DND-41 (cell line): ENCODE results near the gene CCDC102B.
"Not testable (repeated sequence)": the region's sequence is repeated elsewhere in the genome, so short reads cannot be mapped to it uniquely, and the experiment has no call there.

ENCODE experiments used
- ATAC-seq: fragments of 200-7000 bp; cut with Tn5 transposase; 3 replicates; pipeline ENCODE4 v1.9.1; 2021; ENCODE audit warnings: low read depth; ENCODE audit not compliant: insufficient read depth
- DNase-seq: peaks from one replicate; pipeline ENCODE4 v3.0.0-alpha.2; 2020
- H2AFZ ChIP-seq: 2 replicates; pipeline ENCODE4 v1.6.0; 2012; ENCODE audit warnings: low read depth, low read length
- H3K27ac ChIP-seq: 2 replicates; pipeline ENCODE4 v1.5.1; 2012; ENCODE audit warnings: low read length, inconsistent platforms
- H3K27me3 ChIP-seq: fragments of 200-600 bp; sonication (generic); 2 replicates; pipeline ENCODE4 v1.6.0; 2012; ENCODE audit warnings: low read length, mild to moderate bottlenecking, inconsistent platforms; ENCODE audit not compliant: insufficient read depth, poor library complexity
- H3K36me3 ChIP-seq: 2 replicates; pipeline ENCODE4 v1.5.1; 2012; ENCODE audit warnings: low read length, inconsistent platforms; ENCODE audit not compliant: insufficient read depth
- H3K4me1 ChIP-seq: 2 replicates; pipeline ENCODE4 v1.5.1; 2012; ENCODE audit warnings: mild to moderate bottlenecking, low read length; ENCODE audit not compliant: insufficient read depth
- H3K4me2 ChIP-seq: 2 replicates; pipeline ENCODE4 v1.6.0; 2012; ENCODE audit warnings: mild to moderate bottlenecking, moderate library complexity, low read length, inconsistent platforms; ENCODE audit not compliant: insufficient read depth
- H3K4me3 ChIP-seq, 2 experiments: fragments of 200-600 bp in 1 of 2; shearing (Covaris generic) in 1 of 2; 2 replicates each; pipeline ENCODE4 v1.5.1; 2012 to 2016; ENCODE audit warnings: inconsistent platforms in 2 of 2, low read length in 2 of 2, mild to moderate bottlenecking in 2 of 2, low read depth in 1 of 2, moderate library complexity in 1 of 2
- H3K79me2 ChIP-seq: 2 replicates; pipeline ENCODE4 v1.6.0; 2012; ENCODE audit warnings: low read length, inconsistent platforms; ENCODE audit not compliant: insufficient read depth
- H3K9ac ChIP-seq: 2 replicates; pipeline ENCODE4 v1.6.0; 2012; ENCODE audit warnings: low read depth, mild to moderate bottlenecking, inconsistent platforms, low read length, moderate library complexity
- H3K9me3 ChIP-seq: 2 replicates; pipeline ENCODE4 v1.5.1; 2012; ENCODE audit warnings: low read length, moderate library complexity, mild to moderate bottlenecking, inconsistent platforms; ENCODE audit not compliant: insufficient read depth, severe bottlenecking
- H4K20me1 ChIP-seq: 2 replicates; pipeline ENCODE4 v1.6.0; 2012; ENCODE audit warnings: low read length; ENCODE audit not compliant: insufficient read depth
- CTCF ChIP-seq: IDR thresholded peaks from 2 replicates; pipeline ENCODE4 v1.5.1; 2012; ENCODE audit warnings: borderline replicate concordance, low read length, moderate library complexity, mild to moderate bottlenecking; ENCODE audit not compliant: poor library complexity, severe bottlenecking; ENCODE audit errors: extremely low read depth
- EZH2 ChIP-seq: IDR thresholded peaks from 3 replicates; pipeline ENCODE4 v1.6.1; 2012; ENCODE audit warnings: borderline replicate concordance, low read depth, mild to moderate bottlenecking, moderate library complexity, low read length, inconsistent platforms; ENCODE audit not compliant: severe bottlenecking

CCDC102B gene

GRCh38 chr18:69002233-69002632, 204.4 kb downstream of the CCDC102B start:
- Histone ChIP-seq H3K9me3 (no peaks in the 10 kb centered on the region), H3K79me2 (no peaks in the 10 kb centered on the region)
- ATAC-seq: no peak

DNA sequence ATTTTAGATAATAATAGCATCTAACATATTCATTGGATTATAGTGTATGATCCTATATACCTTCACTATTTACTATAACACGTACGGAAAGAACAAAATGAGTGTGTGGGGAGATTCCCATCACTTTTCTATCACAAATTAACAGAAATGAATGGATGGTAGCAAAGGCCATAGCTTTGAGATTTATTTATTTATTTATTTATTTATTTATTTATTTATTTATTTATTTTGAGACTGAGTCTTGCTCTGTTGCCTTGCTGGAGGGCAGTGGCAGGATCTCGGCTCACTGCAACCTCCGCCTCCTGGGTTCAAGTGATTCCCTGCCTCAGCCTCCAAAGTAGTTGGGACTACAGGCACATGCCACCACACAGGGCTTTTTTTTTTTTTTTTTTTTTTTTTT, 208.3 kb downstream of the CCDC102B start:
- H3K4me2 ChIP-seq, H3K4me3 ChIP-seq, ATAC-seq, H3K4me1 ChIP-seq, H3K27ac ChIP-seq, H2AFZ ChIP-seq, H4K20me1 ChIP-seq, DNase-seq, H3K9me3 ChIP-seq, H3K79me2 ChIP-seq, H3K27me3 ChIP-seq, H3K9ac ChIP-seq, H3K36me3 ChIP-seq: not testable (repeated sequence)

More at GRCh38 chr18:69002233-69002632, 204.4 kb downstream of the CCDC102B start:
- H3K27ac ChIP-seq: no peak overlapping the region
- H3K9ac ChIP-seq: no peak overlapping the region
- H4K20me1 ChIP-seq: no peaks in the 10 kb centered on the region
- H3K4me1 ChIP-seq: no peaks in the 10 kb centered on the region
- TF ChIP-seq EZH2 (no peak), CTCF (peak; percentile 44)
- no peak overlapping the region for H3K4me2 ChIP-seq
- no peak for DNase-seq
- no peak overlapping the region for H3K4me3 ChIP-seq
- H3K36me3 ChIP-seq: no peaks in the 10 kb centered on the region
- no peak overlapping the region for H2AFZ ChIP-seq
- H3K27me3 ChIP-seq: no peaks in the 10 kb centered on the region

DNA sequence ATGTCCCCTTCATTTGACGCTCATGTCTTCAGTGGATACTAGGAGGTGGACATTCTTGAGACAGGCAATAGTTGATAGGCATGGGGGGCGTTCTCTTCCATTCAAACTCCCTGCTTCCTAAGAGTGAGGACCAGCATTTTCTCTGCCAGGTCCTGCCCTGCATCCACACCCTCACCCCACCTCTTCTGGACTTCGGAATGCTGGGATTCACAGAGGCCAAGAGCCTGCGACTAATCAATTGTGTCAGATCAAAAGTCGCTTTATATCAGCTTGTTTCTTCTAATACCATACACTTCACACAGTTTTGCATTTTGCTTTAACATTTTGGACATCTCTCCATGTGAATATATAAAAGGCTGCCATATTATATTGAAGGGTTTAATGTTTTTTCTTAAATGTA, 210.7 kb downstream of the CCDC102B start:
- no peaks in the 10 kb centered on the region for H3K36me3 ChIP-seq
- no peak overlapping the region for H2AFZ ChIP-seq
- no peak for ATAC-seq

DNA sequence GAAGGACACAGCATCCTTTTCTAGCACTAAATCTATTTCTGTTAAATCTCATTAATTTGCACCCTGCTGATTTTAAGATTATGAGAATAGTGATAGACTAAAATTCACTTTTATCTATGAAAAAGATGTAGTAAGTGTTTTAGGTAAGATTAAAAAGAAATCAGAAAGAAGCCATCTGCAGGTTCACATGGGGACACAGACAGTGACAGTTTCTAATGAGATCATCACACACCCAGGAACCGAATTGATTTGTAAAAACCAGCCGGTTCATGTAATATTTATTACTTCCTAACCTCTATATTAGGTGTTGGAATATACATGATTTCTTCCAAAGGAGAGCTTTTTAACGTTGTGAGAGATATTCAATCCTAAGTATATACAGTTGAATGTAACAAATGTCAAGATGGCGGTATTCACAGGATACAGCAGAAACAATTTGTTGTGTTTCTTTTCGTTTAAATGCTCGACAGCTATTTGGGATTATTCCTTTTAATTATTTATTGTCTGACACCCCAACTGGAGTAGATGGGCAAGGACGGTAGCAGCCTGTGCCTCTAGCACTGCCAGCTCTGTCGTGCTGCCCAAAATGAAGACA, 223.4 kb downstream of the CCDC102B start:
- Histone ChIP-seq H3K4me3 (no peak overlapping the region), H2AFZ (no peak overlapping the region), H3K79me2 (no peaks in the 10 kb centered on the region), H3K4me2 (no peak overlapping the region), H3K9me3 (no peaks in the 10 kb centered on the region), H3K4me1 (no peaks in the 10 kb centered on the region), H3K27me3 (no peaks in the 10 kb centered on the region), H3K9ac (no peak overlapping the region), H3K36me3 (no peaks in the 10 kb centered on the region), H4K20me1 (no peaks in the 10 kb centered on the region), H3K27ac (no peak overlapping the region)
- no peak for DNase-seq
- ATAC-seq: no peak
- TF ChIP-seq CTCF (no peak), EZH2 (no peak)

More for the DNA sequence above, 210.7 kb downstream of the CCDC102B start:
- no peak for TF ChIP-seq EZH2
- no peak for TF ChIP-seq CTCF
- Histone ChIP-seq H3K9ac (no peak overlapping the region), H3K4me1 (no peaks in the 10 kb centered on the region), H3K27ac (no peak overlapping the region), H3K4me2 (no peak overlapping the region), H4K20me1 (no peaks in the 10 kb centered on the region), H3K79me2 (no peaks in the 10 kb centered on the region), H3K4me3 (no peak overlapping the region), H3K27me3 (no peaks in the 10 kb centered on the region), H3K9me3 (no peaks in the 10 kb centered on the region)
- DNase-seq: no peak
